Duodenal mucosa (tissue), 2 donors: ENCODE results near the gene GTF3C4.

Source experiments
- H3K27ac ChIP-seq: one replicate; pipeline ENCODE4 v1.7.0; 2013; ENCODE audit warnings: low read depth, low read length
- H3K27me3 ChIP-seq, 2 donors: one replicate each; pipeline ENCODE4 v1.7.0; 2013; ENCODE audit warnings: low read length in 2 of 2, control low read depth in 1 of 2; ENCODE audit not compliant: insufficient read depth in 2 of 2, control insufficient read depth in 1 of 2
- H3K36me3 ChIP-seq, 2 donors: one replicate each; pipeline ENCODE4 v1.7.0; 2013; ENCODE audit warnings: low read length in 2 of 2, control low read depth in 1 of 2; ENCODE audit not compliant: insufficient read depth in 2 of 2, control insufficient read depth in 1 of 2
- H3K4me1 ChIP-seq, 2 donors: one replicate each; pipeline ENCODE4 v1.7.0; 2013; ENCODE audit warnings: low read length in 2 of 2, control low read depth in 1 of 2; ENCODE audit not compliant: insufficient read depth in 2 of 2, control insufficient read depth in 1 of 2
- H3K4me3 ChIP-seq, 2 donors: one replicate each; pipeline ENCODE4 v1.7.0; 2013; ENCODE audit warnings: low read length in 2 of 2, low read depth in 1 of 2
- H3K9ac ChIP-seq, 2 donors: one replicate each; pipeline ENCODE4 v1.7.0; 2013; ENCODE audit warnings: low read length in 2 of 2, low read depth in 1 of 2
- H3K9me3 ChIP-seq, 2 donors: one replicate each; pipeline ENCODE4 v1.7.0; 2013; ENCODE audit warnings: low read length in 2 of 2, control low read depth in 1 of 2; ENCODE audit not compliant: control insufficient read depth in 1 of 2

GTF3C4 gene

DNA sequence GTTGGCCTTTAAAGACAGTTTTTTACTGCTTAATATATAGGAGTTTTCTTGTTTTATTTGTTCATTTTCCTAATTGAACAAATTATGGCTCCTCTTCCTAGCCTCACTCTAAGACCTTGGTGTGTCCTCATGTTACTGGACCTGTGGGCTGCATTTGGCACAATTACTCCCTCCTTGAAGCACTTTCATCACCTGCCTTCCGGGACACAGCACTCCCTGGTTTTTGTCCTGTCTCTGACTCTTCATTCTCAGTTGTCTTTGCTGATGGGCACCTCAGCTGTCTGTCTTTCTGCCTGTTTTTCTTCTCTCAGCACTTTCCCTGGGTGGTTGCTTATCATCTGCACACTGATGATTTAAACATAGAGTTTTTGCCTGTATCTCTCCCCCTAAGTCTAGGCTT, 13.6 kb downstream of the GTF3C4 start:
- H3K4me3 ChIP-seq, result no peak overlapping the region
- no peak overlapping the region for H3K9ac ChIP-seq
- peaks cover 32 to 65% of the 10 kb centered on the region in 2 donors for H3K36me3 ChIP-seq
- no peaks in the 10 kb centered on the region for H3K9me3 ChIP-seq
- H3K27me3 ChIP-seq, result no peaks in the 10 kb centered on the region
- no peak overlapping the region for H3K27ac ChIP-seq
- H3K4me1 ChIP-seq, result no peaks in the 10 kb centered on the region

DNA sequence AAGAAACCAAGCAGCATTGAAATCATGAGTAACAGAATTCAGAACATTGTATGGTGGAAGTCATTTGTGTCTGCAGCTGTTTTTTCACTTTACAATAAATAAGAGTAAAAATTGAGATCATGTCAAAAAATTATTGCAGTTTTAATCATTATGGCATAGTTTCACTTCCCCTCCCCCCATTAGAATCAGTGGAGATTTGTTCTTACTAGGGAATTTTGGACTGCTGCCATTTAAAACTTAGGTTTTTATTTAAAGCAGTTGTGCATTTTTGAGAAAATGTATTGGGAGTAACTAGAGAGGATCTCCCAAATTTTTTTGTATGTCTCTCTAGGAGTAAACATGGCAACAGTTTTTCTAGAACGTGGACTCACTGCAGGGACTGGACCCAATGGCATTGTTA, 20.4 kb downstream of the GTF3C4 start:
- H3K36me3 ChIP-seq, result peaks cover 7 to 46% of the 10 kb centered on the region in 2 donors
- no peak overlapping the region for H3K9ac ChIP-seq
- no peak overlapping the region for H3K27ac ChIP-seq

DNA sequence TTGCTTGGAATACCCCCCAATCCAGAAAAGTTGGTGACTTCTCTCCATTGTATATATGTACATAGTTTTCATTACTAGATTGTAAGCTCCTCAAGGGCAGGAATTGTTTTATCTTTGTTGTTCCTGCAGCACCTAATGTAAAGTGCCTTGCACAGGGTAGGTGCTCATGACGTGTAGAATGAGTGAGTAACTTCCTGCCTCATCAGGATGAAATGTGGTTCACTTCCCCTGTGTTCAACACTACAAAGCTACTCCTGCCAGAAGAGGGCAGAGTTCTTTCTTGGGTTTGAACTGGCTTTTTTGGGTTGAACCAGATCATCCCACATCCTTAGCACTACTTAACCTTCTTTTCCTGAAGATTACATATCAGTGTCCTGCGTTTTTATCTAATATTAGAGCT, 23.9 kb downstream of the GTF3C4 start:
- Histone ChIP-seq H3K4me3 (no peak overlapping the region), H3K9ac (no peak overlapping the region), H3K36me3 (peaks cover 0 to 24% of the 10 kb centered on the region in 2 donors), H3K4me1 (no peaks in the 10 kb centered on the region), H3K27me3 (no peaks in the 10 kb centered on the region), H3K27ac (no peak overlapping the region), H3K9me3 (peaks cover 17 to 20% of the 10 kb centered on the region in 2 donors)

More for the DNA sequence above, 20.4 kb downstream of the GTF3C4 start:
- no peaks in the 10 kb centered on the region for H3K27me3 ChIP-seq
- H3K4me3 ChIP-seq, result no peak overlapping the region
- no peaks in the 10 kb centered on the region for H3K9me3 ChIP-seq
- H3K4me1 ChIP-seq, result no peaks in the 10 kb centered on the region

- H3K9ac ChIP-seq, result no peak overlapping the region
- peaks cover 17 to 20% of the 10 kb centered on the region in 2 donors for H3K9me3 ChIP-seq
- H3K36me3 ChIP-seq, result no peaks in the 10 kb centered on the region
- no peak overlapping the region for H3K4me3 ChIP-seq
- no peaks in the 10 kb centered on the region for H3K4me1 ChIP-seq
- no peak overlapping the region for H3K27ac ChIP-seq
- no peaks in the 10 kb centered on the region for H3K27me3 ChIP-seq
These were observed 27.0 kb downstream of the GTF3C4 start for GRCh38 chr9:132697230-132697629.

DNA sequence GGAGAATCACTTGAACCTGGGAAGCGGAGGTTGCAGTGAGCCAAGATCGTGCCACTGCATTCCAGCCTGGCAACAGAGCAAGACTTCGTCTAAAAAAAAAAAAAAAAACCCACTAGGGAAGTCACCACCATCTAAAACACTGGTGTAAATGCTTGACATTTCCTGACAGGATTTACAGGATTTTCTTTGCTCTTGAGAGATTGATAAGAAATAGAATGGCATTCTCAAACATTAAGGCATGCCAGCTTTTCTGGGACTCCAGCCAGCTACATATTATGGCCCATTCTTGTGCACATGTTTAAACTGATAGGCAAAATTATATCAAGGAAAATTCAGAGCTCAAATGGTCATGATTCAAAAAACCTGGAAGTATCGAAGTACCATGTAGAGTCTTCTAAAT, 28.7 kb downstream of the GTF3C4 start:
- Histone ChIP-seq H3K27me3 (no peaks in the 10 kb centered on the region), H3K9ac (no peak overlapping the region), H3K27ac (no peak overlapping the region), H3K36me3 (no peaks in the 10 kb centered on the region), H3K9me3 (peaks cover 17 to 20% of the 10 kb centered on the region in 2 donors), H3K4me1 (no peaks in the 10 kb centered on the region), H3K4me3 (no peak overlapping the region)

GRCh38 chr9:132699956-132700355, 29.7 kb downstream of the GTF3C4 start:
- Histone ChIP-seq H3K36me3 (no peaks in the 10 kb centered on the region), H3K27ac (no peak overlapping the region), H3K27me3 (no peaks in the 10 kb centered on the region), H3K4me3 (no peak overlapping the region), H3K4me1 (no peaks in the 10 kb centered on the region), H3K9me3 (peaks cover 17 to 20% of the 10 kb centered on the region in 2 donors), H3K9ac (no peak overlapping the region)

DNA sequence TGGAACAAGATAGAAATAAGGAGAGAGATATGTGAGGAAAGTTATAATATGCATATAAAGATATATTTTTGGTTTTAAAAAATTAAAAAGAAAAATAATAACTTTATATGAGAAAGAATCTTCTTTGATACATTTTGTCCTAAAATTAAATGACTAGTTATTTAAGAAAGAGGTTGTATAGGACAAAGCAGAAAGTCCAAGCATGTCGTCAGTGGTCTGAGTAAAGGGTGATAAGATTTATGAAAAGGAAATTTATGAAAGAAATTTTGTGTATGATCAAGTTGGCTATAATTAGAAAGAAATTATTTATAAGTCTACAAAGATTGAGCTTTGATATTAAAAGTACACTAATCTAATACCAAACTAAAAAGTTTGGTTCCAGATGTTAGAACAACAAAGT, 32.0 kb downstream of the GTF3C4 start:
- H3K27me3 ChIP-seq, result no peaks in the 10 kb centered on the region
- H3K9me3 ChIP-seq, result peaks cover 10 to 11% of the 10 kb centered on the region in 2 donors
- H3K4me3 ChIP-seq, result no peak overlapping the region
- H3K9ac ChIP-seq, result no peak overlapping the region
- H3K27ac ChIP-seq, result no peak overlapping the region
- H3K36me3 ChIP-seq, result no peaks in the 10 kb centered on the region
- H3K4me1 ChIP-seq, result no peaks in the 10 kb centered on the region

DNA sequence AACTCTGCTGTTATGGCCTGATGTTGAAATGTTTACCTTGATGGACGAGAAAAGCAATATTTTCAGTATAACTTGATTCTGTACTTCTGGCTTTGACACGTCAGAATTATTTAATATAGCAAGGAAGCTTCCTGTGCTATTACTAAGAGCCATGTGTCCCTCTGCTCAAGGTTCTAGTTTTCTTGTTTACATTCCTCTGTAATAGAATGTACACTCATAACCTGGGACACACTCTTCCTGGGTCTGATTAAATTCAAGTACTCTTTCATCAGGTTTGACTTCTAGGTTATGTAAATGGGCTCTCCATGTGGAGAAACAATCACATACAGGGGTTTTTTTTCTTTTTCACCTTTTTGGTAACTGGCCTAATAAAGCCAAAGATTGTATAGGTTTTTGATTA, 33.1 kb downstream of the GTF3C4 start:
- no peak overlapping the region for H3K4me3 ChIP-seq
- H3K9me3 ChIP-seq, result peaks cover 0 to 2% of the 10 kb centered on the region in 2 donors
- no peaks in the 10 kb centered on the region for H3K27me3 ChIP-seq
- H3K36me3 ChIP-seq, result no peaks in the 10 kb centered on the region
- H3K27ac ChIP-seq, result no peak overlapping the region
- no peak overlapping the region for H3K9ac ChIP-seq
- no peaks in the 10 kb centered on the region for H3K4me1 ChIP-seq

- H3K36me3 ChIP-seq, result no peaks in the 10 kb centered on the region
- no peaks in the 10 kb centered on the region for H3K27me3 ChIP-seq
- no peak overlapping the region for H3K27ac ChIP-seq
- no peak overlapping the region for H3K4me3 ChIP-seq
- H3K4me1 ChIP-seq, result no peaks in the 10 kb centered on the region
- H3K9me3 ChIP-seq, result no peaks in the 10 kb centered on the region
- no peak overlapping the region for H3K9ac ChIP-seq
These were observed 38.0 kb downstream of the GTF3C4 start for GRCh38 chr9:132708239-132708638.

GRCh38 chr9:132708769-132709430, 38.6 kb downstream of the GTF3C4 start:
- Histone ChIP-seq H3K27me3 (no peaks in the 10 kb centered on the region), H3K4me1 (no peaks in the 10 kb centered on the region), H3K9ac (no peak overlapping the region), H3K4me3 (no peak overlapping the region), H3K36me3 (no peaks in the 10 kb centered on the region), H3K27ac (no peak overlapping the region), H3K9me3 (no peaks in the 10 kb centered on the region)
